NT2/D1 (cell line): Measurements from ENCODE around the gene ENTREP3.

ENCODE experiments used
- SUZ12 ChIP-seq: IDR thresholded peaks from 2 replicates; pipeline ENCODE4 v1.6.1; 2011; ENCODE audit not compliant: insufficient read length, insufficient read depth; ENCODE audit errors: extremely low read depth
- YY1 ChIP-seq: IDR thresholded peaks from 2 replicates; pipeline ENCODE4 v1.6.1; 2011; ENCODE audit not compliant: insufficient read length, insufficient read depth

DNA sequence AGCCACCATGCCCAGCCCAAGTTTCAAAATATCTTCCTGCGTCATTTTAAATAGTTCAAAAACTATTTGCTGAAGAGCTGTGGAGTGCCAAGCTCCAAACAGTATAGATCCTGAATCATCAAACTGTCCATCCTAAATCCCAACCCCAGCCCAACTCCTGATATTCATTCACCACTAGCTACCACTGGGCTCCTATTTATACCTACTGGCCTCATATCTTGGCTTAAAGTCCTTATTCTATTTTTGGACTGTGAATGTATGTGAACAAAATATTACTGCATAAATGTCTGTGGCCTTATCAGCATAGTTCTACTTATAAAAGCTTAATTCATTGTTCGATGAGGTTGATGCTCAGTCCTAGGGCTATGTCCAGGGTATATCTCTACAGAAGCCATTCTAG lies 12.1 kb upstream of the ENTREP3 start:
- TF ChIP-seq SUZ12 (no peak), YY1 (no peak)
